Gastroesophageal sphincter (tissue), 4 donors: ENCODE data around the gene SQSTM1. TPM values are rescaled to one million over a fixed set of nuclear protein-coding genes. Genes with fewer than 3 reads are reported as not detected.

ENCODE experiments used
- ATAC-seq: fragments of 150-250 bp; one replicate; pipeline ENCODE4 v1.9.1; 2016; ENCODE audit warnings: mild to moderate bottlenecking, moderate library complexity
- H3K27ac ChIP-seq, 4 donors: fragments of 200-600 bp; sonication (generic) in 3 of 4; 1 replicate in 3 of 4; 2 replicates in 1 of 4; pipeline ENCODE4 v1.5.1; 2016 to 2019
- H3K27me3 ChIP-seq: fragments of 200-600 bp; sonication (generic); one replicate; pipeline ENCODE4 v1.5.1; 2019
- H3K36me3 ChIP-seq, 2 donors: fragments of 200-600 bp; sonication (generic); one replicate each; pipeline ENCODE4 v1.5.1; 2019; ENCODE audit warnings: control low read depth in 1 of 2
- H3K4me1 ChIP-seq, 3 donors: fragments of 200-600 bp; sonication (generic); 1 replicate in 2 of 3; 2 replicates in 1 of 3; pipeline ENCODE4 v1.5.1; 2016 to 2019; ENCODE audit warnings: control low read depth in 2 of 3
- H3K4me3 ChIP-seq, 2 donors: fragments of 200-600 bp; sonication (generic); one replicate each; pipeline ENCODE4 v1.5.1; 2019; ENCODE audit warnings: mild to moderate bottlenecking in 1 of 2, moderate library complexity in 1 of 2
- H3K9me3 ChIP-seq, 3 donors: fragments of 200-600 bp; sonication (generic); one replicate each; pipeline ENCODE4 v1.5.1; 2017 to 2019; ENCODE audit warnings: control low read depth in 2 of 3
- CTCF ChIP-seq, 4 experiments: fragments of 200-600 bp in 2 of 4; fragments of 450-650 bp in 2 of 4; sonication (generic) in 1 of 4; IDR thresholded peaks; one replicate each; pipeline ENCODE4 v1.5.1; 2017 to 2019; ENCODE audit warnings: antibody characterized with exemption in 4 of 4, mild to moderate bottlenecking in 2 of 4, moderate library complexity in 2 of 4
- EP300 ChIP-seq: sonication (generic); formaldehyde crosslinking; IDR thresholded peaks from one replicate; pipeline ENCODE4 v1.6.1; 2017; ENCODE audit warnings: antibody characterized with exemption, mild to moderate bottlenecking
- POLR2A ChIP-seq, 2 donors: fragments of 450-650 bp; IDR thresholded peaks; one replicate each; pipeline ENCODE4 v1.6.1; 2017; ENCODE audit warnings: antibody characterized with exemption in 2 of 2, mild to moderate bottlenecking in 2 of 2, moderate library complexity in 1 of 2
- POLR2AphosphoS5 ChIP-seq: sonication (generic); formaldehyde crosslinking; IDR thresholded peaks from one replicate; pipeline ENCODE4 v1.6.1; 2017; ENCODE audit warnings: antibody characterized with exemption
- WGBS, 2 donors: methylation state at CpG; one replicate each; pipeline ENCODE4 v1.1.5; 2018; ENCODE audit warnings: low coverage in 1 of 2; 5-methylcytosine and 5-hydroxymethylcytosine counted together
- total RNA-seq, 4 donors: library from RNA; depleted of rRNA; stranded (reverse); fragments of >200 nt; gene quantifications; one replicate each; pipeline ENCODE4 v1.1.0, GENCODE V29; 2016

Gene SQSTM1
- total RNA-seq, 4 donors from 2014 or later, result 305 to 485 (median 408) TPM

DNA sequence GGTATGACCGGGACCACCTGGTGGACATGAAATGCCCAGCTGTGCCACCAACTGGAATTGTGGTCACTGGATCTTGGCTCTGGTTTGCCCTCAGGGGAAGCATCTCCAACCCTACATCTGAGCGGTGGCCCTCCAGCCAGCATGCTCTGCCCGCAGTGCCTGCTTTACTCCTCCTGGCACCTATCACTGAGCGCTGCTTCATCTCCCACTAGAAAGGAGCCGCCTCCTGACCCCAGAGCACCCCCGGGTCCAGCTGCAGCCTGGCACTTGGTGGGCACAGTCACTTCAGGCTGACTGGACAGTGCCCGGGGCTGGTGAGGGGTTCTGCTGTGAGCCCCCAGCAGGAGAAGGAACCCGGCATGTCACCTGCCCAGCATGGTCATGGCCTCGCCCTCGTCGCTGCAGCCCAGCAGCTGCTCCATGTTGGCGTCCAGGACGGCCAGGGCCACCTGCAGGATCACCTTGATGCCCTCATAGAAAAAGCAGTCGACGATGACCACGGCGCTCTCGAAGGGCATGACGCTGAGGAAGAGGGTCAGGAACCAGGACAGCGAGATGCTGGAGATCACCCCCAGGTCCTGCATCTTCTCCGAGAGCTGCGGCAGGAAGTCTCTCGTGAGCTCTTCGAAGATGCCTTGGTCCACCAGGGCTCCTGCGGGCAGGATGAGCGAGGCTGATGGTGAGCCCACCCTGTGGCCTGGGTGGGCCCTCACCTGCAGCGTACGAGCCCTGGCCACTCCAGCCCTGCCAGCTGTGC, 54.0 kb downstream of the SQSTM1 start:
- peaks cover 0 to 98% of the 10 kb centered on the region in 2 donors for H3K36me3 ChIP-seq
- no peaks in the 10 kb centered on the region for H3K4me1 ChIP-seq
- H3K4me3 ChIP-seq, result no peak overlapping the region
- H3K27me3 ChIP-seq, result no peaks in the 10 kb centered on the region
- no peak for ATAC-seq
- 92% methylated on average over 2 of the region's 28 CpGs; no CpG with 5 or more reads in 1 of the 2 donors for WGBS, 2 donors
- TF ChIP-seq POLR2AphosphoS5 (no peak), CTCF (IDR thresholded peaks at IDR 0.05) (no peak), POLR2A (IDR thresholded peaks at IDR 0.05) (no peak), EP300 (no peak)
- no peak overlapping the region for H3K27ac ChIP-seq
- no peaks in the 10 kb centered on the region for H3K9me3 ChIP-seq

- TF ChIP-seq POLR2A (IDR thresholded peaks at IDR 0.05) (no peak), EP300 (no peak), POLR2AphosphoS5 (no peak), CTCF (IDR thresholded peaks at IDR 0.05) (no peak)
- H3K27ac ChIP-seq, result no peak overlapping the region
- peaks cover 0 to 93% of the 10 kb centered on the region in 2 donors for H3K36me3 ChIP-seq
- no peak for ATAC-seq
- H3K9me3 ChIP-seq, result no peaks in the 10 kb centered on the region
- H3K27me3 ChIP-seq, result no peaks in the 10 kb centered on the region
- no peaks in the 10 kb centered on the region for H3K4me1 ChIP-seq
- WGBS, 2 donors, result 71 to 81% methylated on average over 4 to 10 of the region's 16 CpGs
- no peak overlapping the region for H3K4me3 ChIP-seq
Measured at GRCh38 chr5:179875741-179876609, 55.3 kb downstream of the SQSTM1 start.

GRCh38 chr5:179876610-179876952, 55.9 kb downstream of the SQSTM1 start:
- TF ChIP-seq POLR2A (IDR thresholded peaks at IDR 0.05) (no peak), EP300 (no peak), CTCF (IDR thresholded peaks at IDR 0.05) (no peak), POLR2AphosphoS5 (no peak)
- H3K27me3 ChIP-seq, result no peaks in the 10 kb centered on the region
- no peak overlapping the region for H3K4me3 ChIP-seq
- ATAC-seq, result no peak
- H3K9me3 ChIP-seq, result no peaks in the 10 kb centered on the region
- no peaks in the 10 kb centered on the region for H3K4me1 ChIP-seq
- H3K36me3 ChIP-seq, result peaks cover 0 to 87% of the 10 kb centered on the region in 2 donors
- no peak overlapping the region for H3K27ac ChIP-seq
- 89 to 94% methylated on average over 1 to 3 of the region's 3 CpGs for WGBS, 2 donors

GRCh38 chr5:179878222-179879002, 57.7 kb downstream of the SQSTM1 start:
- Histone ChIP-seq H3K27ac (no peak overlapping the region), H3K36me3 (peaks cover 0 to 82% of the 10 kb centered on the region in 2 donors), H3K9me3 (peaks cover 0 to 12% (median 0%) of the 10 kb centered on the region in 3 donors), H3K27me3 (no peaks in the 10 kb centered on the region), H3K4me1 (no peaks in the 10 kb centered on the region), H3K4me3 (no peak overlapping the region)
- TF ChIP-seq CTCF (IDR thresholded peaks at IDR 0.05) (no peak), EP300 (no peak), POLR2A (IDR thresholded peaks at IDR 0.05) (no peak), POLR2AphosphoS5 (no peak)
- no peak for ATAC-seq
- 93 to 96% methylated on average over 3 to 5 of the region's 26 CpGs for WGBS, 2 donors
